ENCODE data around the gene TAB2. TPM values are rescaled to one million over a fixed set of nuclear protein-coding genes. Genes with fewer than 3 reads are reported as not detected.

The TAB2 gene
- total and polyA plus RNA-seq, 2 donors (not counting 1 experiment from before 2014, with no cell fraction given): 31.6 to 88.5 TPM

DNA sequence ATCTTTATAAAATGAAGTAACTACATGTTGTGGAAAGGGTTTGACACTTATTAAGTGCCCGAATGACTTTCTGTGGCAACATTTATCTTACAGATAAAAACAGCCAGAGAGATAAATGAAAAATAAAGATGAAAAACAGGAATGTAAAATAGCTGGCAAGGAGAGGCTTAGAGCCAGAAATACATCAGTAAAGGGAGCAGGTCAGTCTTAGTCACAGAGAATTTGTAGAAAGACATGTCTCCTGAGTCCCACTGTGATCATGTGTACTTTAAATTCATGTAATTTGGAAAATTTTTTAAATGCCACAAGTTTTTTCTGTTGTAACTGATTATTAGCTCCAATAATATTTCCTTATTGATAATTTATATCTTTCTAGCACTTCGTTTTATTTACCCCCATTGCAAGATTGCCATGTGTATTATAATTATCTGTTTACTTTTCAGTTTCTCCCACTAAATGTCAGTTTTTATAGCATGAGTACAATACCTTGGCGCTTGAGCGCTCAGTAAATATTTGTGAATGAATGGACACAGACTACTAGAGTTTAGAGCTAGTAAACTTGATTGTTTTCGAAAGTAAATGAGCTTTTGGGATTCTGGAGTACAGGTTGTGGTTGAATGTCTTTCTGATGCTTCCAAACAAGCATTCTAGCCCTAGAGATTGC lies 15.2 kb downstream of the TAB2 start:
- Histone ChIP-seq H4K20me1 (ENCODE audit: control insufficient read depth, insufficient read depth, low read length, poor library complexity, severe bottlenecking) (peaks cover 96% of the 10 kb centered on the region), H3K27ac (ENCODE audit: low read length in 2 of 2) (no peak overlapping the region), H3K4me2 (replicated peaks; ENCODE audit: low read depth, low read length, poor library complexity, severe bottlenecking) (peak overlapping the region; percentile 6), H3K4me1 (ENCODE audit: control insufficient read depth in 2 of 2, insufficient read depth in 2 of 2, low read length in 2 of 2) (peaks cover 37 to 83% of the 10 kb centered on the region in 2 donors), H3K9ac (ENCODE audit: low read length) (no peak overlapping the region), H3K27me3 (replicated peaks in 1 of 4; ENCODE audit: control extremely low read depth in 1 of 4, control insufficient read depth in 3 of 4, insufficient read depth in 4 of 4, low read length in 3 of 4) (no peaks in the 10 kb centered on the region), H3K9me3 (ENCODE audit: control extremely low read depth in 1 of 3, control insufficient read depth in 2 of 3, insufficient read depth in 1 of 3, low read length in 2 of 3) (no peaks in the 10 kb centered on the region), H2AFZ (ENCODE audit: insufficient read depth, low read depth, low read length, poor library complexity, severe bottlenecking) (no peak overlapping the region), H3K36me3 (replicated peaks in 1 of 2; ENCODE audit: control extremely low read depth in 1 of 2, control insufficient read depth in 1 of 2, extremely low read depth in 1 of 2, insufficient read depth in 2 of 2, low read length in 1 of 2) (no peaks in the 10 kb centered on the region), H3K4me3 (ENCODE audit: control extremely low read depth in 1 of 5, extremely low read depth in 1 of 5, insufficient read depth in 1 of 5, low read depth in 2 of 5, low read length in 4 of 5) (no peak overlapping the region), H3K79me2 (ENCODE audit: control insufficient read depth, insufficient read depth, low read length) (peaks cover 98% of the 10 kb centered on the region)
- no peaks in the 10 kb centered on the region for H3K9me3 Mint-ChIP-seq (ENCODE audit: insufficient read depth)
- WGBS (ENCODE audit: insufficient coverage): no CpG with 5 or more reads among the region's 5 CpGs
- ChIA-PET CTCF (interaction anchor here (1.0 to 1.6 kb wide), 3 partner anchors 16 to 93 kb away, joined by 3 to 5 read pairs (median 3); no protein-coding TSS in a partner anchor), POLR2A (no interaction called here)
- no peaks in the 10 kb centered on the region for H3K27me3 Mint-ChIP-seq
- no peak overlapping the region for H3K27ac Mint-ChIP-seq
- ATAC-seq (ENCODE audit: low read depth) (no peak), DNase-seq (no peak)
- H3K4me1 Mint-ChIP-seq: peaks cover 87% of the 10 kb centered on the region
- intact Hi-C loops (cut with micrococcal nuclease): no loop called here
- TF ChIP-seq, protein P1, sequence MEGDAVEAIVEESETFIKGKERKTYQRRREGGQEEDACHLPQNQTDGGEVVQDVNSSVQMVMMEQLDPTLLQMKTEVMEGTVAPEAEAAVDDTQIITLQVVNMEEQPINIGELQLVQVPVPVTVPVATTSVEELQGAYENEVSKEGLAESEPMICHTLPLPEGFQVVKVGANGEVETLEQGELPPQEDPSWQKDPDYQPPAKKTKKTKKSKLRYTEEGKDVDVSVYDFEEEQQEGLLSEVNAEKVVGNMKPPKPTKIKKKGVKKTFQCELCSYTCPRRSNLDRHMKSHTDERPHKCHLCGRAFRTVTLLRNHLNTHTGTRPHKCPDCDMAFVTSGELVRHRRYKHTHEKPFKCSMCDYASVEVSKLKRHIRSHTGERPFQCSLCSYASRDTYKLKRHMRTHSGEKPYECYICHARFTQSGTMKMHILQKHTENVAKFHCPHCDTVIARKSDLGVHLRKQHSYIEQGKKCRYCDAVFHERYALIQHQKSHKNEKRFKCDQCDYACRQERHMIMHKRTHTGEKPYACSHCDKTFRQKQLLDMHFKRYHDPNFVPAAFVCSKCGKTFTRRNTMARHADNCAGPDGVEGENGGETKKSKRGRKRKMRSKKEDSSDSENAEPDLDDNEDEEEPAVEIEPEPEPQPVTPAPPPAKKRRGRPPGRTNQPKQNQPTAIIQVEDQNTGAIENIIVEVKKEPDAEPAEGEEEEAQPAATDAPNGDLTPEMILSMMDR (IDR thresholded peaks at IDR 0.05): no peak
- no peak overlapping the region for H3K4me3 Mint-ChIP-seq

DNA sequence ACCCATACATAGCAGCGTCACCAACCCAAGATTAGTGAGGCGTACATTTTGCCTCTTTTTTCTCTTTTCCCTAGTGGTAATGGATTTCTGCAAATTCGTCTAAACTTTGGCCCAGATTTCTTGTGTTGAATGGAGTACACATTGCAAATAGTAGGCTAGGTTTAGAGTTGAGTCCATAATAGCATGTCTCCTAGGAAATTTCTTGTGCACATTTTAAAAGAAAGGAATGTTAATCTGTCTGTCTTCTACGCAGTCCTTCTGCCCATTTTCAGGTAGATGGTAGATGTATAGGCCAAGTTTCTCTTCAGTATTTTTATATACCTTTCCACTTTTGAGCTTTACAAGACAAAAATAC lies 15.7 kb downstream of the TAB2 start:
- TF ChIP-seq, protein P1 (IDR thresholded peaks at IDR 0.05): no peak
- TF ChIP-seq EZH2 (IDR thresholded peaks at IDR 0.05; ENCODE audit: borderline replicate concordance, insufficient read depth, low read depth, low read length, poor library complexity, severe bottlenecking): no peak
- CTCF ChIA-PET: interaction anchor here (1.0 to 1.6 kb wide), 2 partner anchors 16 to 17 kb away, joined by 3 to 5 read pairs; no protein-coding TSS in a partner anchor
- Histone ChIP-seq H3K9me3 (ENCODE audit: control extremely low read depth in 1 of 3, control insufficient read depth in 2 of 3, insufficient read depth in 1 of 3, low read length in 2 of 3) (no peaks in the 10 kb centered on the region), H3K79me2 (ENCODE audit: control insufficient read depth, insufficient read depth, low read length) (peaks cover 98% of the 10 kb centered on the region), H3K9ac (ENCODE audit: low read length) (no peak overlapping the region), H2AFZ (ENCODE audit: insufficient read depth, low read depth, low read length, poor library complexity, severe bottlenecking) (no peak overlapping the region), H3K27me3 (replicated peaks in 1 of 4; ENCODE audit: control extremely low read depth in 1 of 4, control insufficient read depth in 3 of 4, insufficient read depth in 4 of 4, low read length in 3 of 4) (no peaks in the 10 kb centered on the region), H4K20me1 (ENCODE audit: control insufficient read depth, insufficient read depth, low read length, poor library complexity, severe bottlenecking) (peaks cover 96% of the 10 kb centered on the region), H3K4me3 (ENCODE audit: control extremely low read depth in 1 of 5, extremely low read depth in 1 of 5, insufficient read depth in 1 of 5, low read depth in 2 of 5, low read length in 4 of 5) (no peak overlapping the region), H3K4me2 (replicated peaks; ENCODE audit: low read depth, low read length, poor library complexity, severe bottlenecking) (peak overlapping the region; percentile 6), H3K36me3 (replicated peaks in 1 of 2; ENCODE audit: control extremely low read depth in 1 of 2, control insufficient read depth in 1 of 2, extremely low read depth in 1 of 2, insufficient read depth in 2 of 2, low read length in 1 of 2) (no peaks in the 10 kb centered on the region), H3K27ac (ENCODE audit: low read length in 2 of 2) (no peak overlapping the region), H3K4me1 (ENCODE audit: control insufficient read depth in 2 of 2, insufficient read depth in 2 of 2, low read length in 2 of 2) (peaks cover 35 to 83% of the 10 kb centered on the region in 2 donors)
- no peak overlapping the region for H3K27ac Mint-ChIP-seq
- H3K4me3 Mint-ChIP-seq: no peak overlapping the region
- ATAC-seq (ENCODE audit: low read depth) (no peak), DNase-seq (no peak)
- no CpG with 5 or more reads among the region's 4 CpGs for WGBS (ENCODE audit: insufficient coverage)
- intact Hi-C loops (cut with micrococcal nuclease): no loop called here
- H3K4me1 Mint-ChIP-seq: peaks cover 87% of the 10 kb centered on the region
- H3K27me3 Mint-ChIP-seq: no peaks in the 10 kb centered on the region
- POLR2A ChIA-PET: interaction anchor here (0.6 kb wide), 1 partner anchor 44 kb away, joined by 4 read pairs; no protein-coding TSS in a partner anchor
- no peaks in the 10 kb centered on the region for H3K9me3 Mint-ChIP-seq (ENCODE audit: insufficient read depth)
